SKM-1 (cell line): ENCODE results near the gene SCN7A.
"Not testable (repeated sequence)": the region's sequence is repeated elsewhere in the genome, so short reads cannot be mapped to it uniquely, and the experiment has no call there.

Experiments used
- DNase-seq: peaks from one replicate; lab custom pipeline; 2025; ENCODE audit not compliant: unreplicated experiment; lab: John Stamatoyannopoulos, UW

Gene SCN7A

GRCh38 chr2:166454006-166454595, 39.9 kb downstream of the SCN7A start:
- DNase-seq, result no peak

- DNase-seq, result no peak
Measured at GRCh38 chr2:166451468-166451867, 42.6 kb downstream of the SCN7A start.

GRCh38 chr2:166449439-166449838, 44.6 kb downstream of the SCN7A start:
- DNase-seq, result peak; percentile 26

GRCh38 chr2:166448106-166448505, 45.9 kb downstream of the SCN7A start:
- no peak for DNase-seq

- DNase-seq, result no peak
Measured at GRCh38 chr2:166444306-166444705, 49.7 kb downstream of the SCN7A start.

- no peak for DNase-seq
Measured at GRCh38 chr2:166440313-166440712, 53.7 kb downstream of the SCN7A start.

GRCh38 chr2:166439078-166439477, 55.0 kb downstream of the SCN7A start:
- no peak for DNase-seq

- DNase-seq, result no peak
Measured at GRCh38 chr2:166436976-166437375, 57.1 kb downstream of the SCN7A start.

- DNase-seq, result no peak
Measured at GRCh38 chr2:166436189-166436588, 57.9 kb downstream of the SCN7A start.

- DNase-seq, result no peak
Measured at GRCh38 chr2:166434491-166434890, 59.6 kb downstream of the SCN7A start.

GRCh38 chr2:166433457-166433856, 60.6 kb downstream of the SCN7A start:
- DNase-seq, result no peak

- DNase-seq, result no peak
Measured at GRCh38 chr2:166432331-166432730, 61.7 kb downstream of the SCN7A start.

GRCh38 chr2:166424841-166425240, 69.2 kb downstream of the SCN7A start:
- no peak for DNase-seq

- DNase-seq, result no peak
Measured at GRCh38 chr2:166419616-166419934, 74.5 kb downstream of the SCN7A start.

- DNase-seq, result no peak
Measured at GRCh38 chr2:166418853-166419615, 75.0 kb downstream of the SCN7A start.

- DNase-seq, result peak; percentile 14
Measured at GRCh38 chr2:166417669-166418068, 76.4 kb downstream of the SCN7A start.

GRCh38 chr2:166413255-166413654, 80.8 kb downstream of the SCN7A start:
- peak; percentile 11 for DNase-seq

- no peak for DNase-seq
Measured at GRCh38 chr2:166411473-166412230, 82.4 kb downstream of the SCN7A start.

- no peak for DNase-seq
Measured at GRCh38 chr2:166410828-166411472, 83.1 kb downstream of the SCN7A start.

- DNase-seq, result not testable (repeated sequence)
Measured at GRCh38 chr2:166407746-166408145, 86.3 kb downstream of the SCN7A start.

- no peak for DNase-seq
Measured at GRCh38 chr2:166406374-166406773, 87.7 kb downstream of the SCN7A start.

GRCh38 chr2:166405569-166405926, 88.5 kb downstream of the SCN7A start:
- no peak for DNase-seq
